HCT116 (cell line): ENCODE measurements around the gene MCF2L2. TPM values are rescaled to one million over a fixed set of nuclear protein-coding genes. Genes with fewer than 3 reads are reported as not detected.

ENCODE experiments used
- ATAC-seq: fragments of 200-7000 bp; cut with Tn5 transposase; 2 replicates; pipeline ENCODE4 v1.9.1; 2020; ENCODE audit warnings: mild to moderate bottlenecking, moderate library complexity
- BruUV-seq: library from RNA; stranded (reverse); fragments of 400-500 nt; replicated peaks from 2 replicates; lab custom pipeline; 2021; lab: Mats Ljungman, UMichigan
- CTCF ChIA-PET: fragments of 300-600 bp; sonication (Branson Sonifier 250); formaldehyde crosslinking; loops from one replicate; lab custom pipeline; 2021; ENCODE audit warnings: antibody characterized with exemption; lab: Charles Lee
- POLR2A ChIA-PET: fragments of 300-600, 350-600 bp; sonication (Branson Sonifier 250); formaldehyde crosslinking; loops from one replicate; lab custom pipeline; 2021; ENCODE audit warnings: antibody characterized with exemption; lab: Charles Lee
- RAD21 ChIA-PET, 2 experiments: fragments of 300-600 bp; sonication (Branson Sonifier 250); formaldehyde crosslinking; loops; one replicate each; lab custom pipeline; 2023; ENCODE audit warnings: low total read pairs in 2 of 2; ENCODE audit not compliant: uncharacterized antibody in 2 of 2, unreplicated experiment in 2 of 2, low non-redundant PET in 1 of 2; lab: Charles Lee
- DNase-seq: peaks from one replicate; pipeline ENCODE4 v3.0.0-alpha.2; 2010; ENCODE audit warnings: low read depth, low spot score
- H2AFZ ChIP-seq: fragments of 200-600 bp; shearing (Covaris generic), sonication (generic); 2 replicates; pipeline ENCODE4 v1.6.1; 2017; ENCODE audit warnings: low read depth, mixed run types, mixed read lengths, antibody characterized with exemption, low read length; ENCODE audit not compliant: poor library complexity, severe bottlenecking
- H3K27ac ChIP-seq: 2 replicates; pipeline ENCODE4 v1.5.1; 2012; ENCODE audit warnings: low read depth, low read length
- H3K27me3 ChIP-seq: fragments of 200-600 bp; sonication (generic); 2 replicates; pipeline ENCODE4 v1.6.1; 2016; ENCODE audit warnings: mixed run types, low read length, mixed read lengths; ENCODE audit not compliant: insufficient read depth
- H3K36me3 ChIP-seq, 2 experiments: fragments of 200-500 bp in 1 of 2; fragments of 200-600 bp in 1 of 2; sonication (Bioruptor generic) in 1 of 2; sonication (generic) in 1 of 2; 2 replicates each; pipeline versions ENCODE4 v1.5.1 to v1.6.1; 2014 to 2016; ENCODE audit warnings: low read length in 2 of 2, inconsistent platforms in 1 of 2, mixed read lengths in 1 of 2, mixed run types in 1 of 2; ENCODE audit not compliant: insufficient read depth in 2 of 2, control insufficient read depth in 1 of 2
- H3K4me1 ChIP-seq, 2 experiments: fragments of 200-600 bp in 1 of 2; sonication (generic) in 1 of 2; 2 replicates each; pipeline versions ENCODE4 v1.5.1 to v1.6.1; 2012 to 2017; ENCODE audit warnings: low read length in 2 of 2, inconsistent platforms in 1 of 2, mild to moderate bottlenecking in 1 of 2, mixed read lengths in 1 of 2, mixed run types in 1 of 2, moderate library complexity in 1 of 2; ENCODE audit not compliant: insufficient read depth in 2 of 2, control insufficient read depth in 1 of 2
- H3K4me2 ChIP-seq: fragments of 200-600 bp; sonication (generic); 2 replicates; pipeline ENCODE4 v1.6.1; 2017; ENCODE audit warnings: mixed run types, low read length, mixed read lengths
- H3K4me3 ChIP-seq, 2 experiments: fragments of 200-600 bp in 1 of 2; sonication (generic) in 1 of 2; replicated peaks in 1 of 2; 2 replicates each; pipeline ENCODE4 v1.5.1; 2011 to 2016; ENCODE audit warnings: low read length in 2 of 2, control low read depth in 1 of 2, low read depth in 1 of 2, mild to moderate bottlenecking in 1 of 2, mixed read lengths in 1 of 2, mixed run types in 1 of 2
- H3K79me2 ChIP-seq: fragments of 200-600 bp; sonication (generic); 2 replicates; pipeline ENCODE4 v1.6.1; 2017; ENCODE audit warnings: mild to moderate bottlenecking, mixed run types, low read length, moderate library complexity, mixed read lengths; ENCODE audit not compliant: insufficient read depth
- H3K9ac ChIP-seq: fragments of 200-600 bp; sonication (generic); 2 replicates; pipeline ENCODE4 v1.6.1; 2016; ENCODE audit warnings: low read length, mixed read lengths
- H3K9me2 ChIP-seq: fragments of 200-600 bp; sonication (generic), shearing (Covaris generic); 2 replicates; pipeline ENCODE4 v1.6.1; 2017; ENCODE audit warnings: mixed run types, mild to moderate bottlenecking, moderate library complexity; ENCODE audit not compliant: insufficient read depth
- H3K9me3 ChIP-seq, 2 experiments: fragments of 200-500 bp in 1 of 2; fragments of 200-600 bp in 1 of 2; sonication (Bioruptor generic) in 1 of 2; sonication (generic) in 1 of 2; 2 replicates each; pipeline ENCODE4 v1.6.1; 2014 to 2017; ENCODE audit warnings: low read length in 2 of 2, mixed read lengths in 2 of 2, inconsistent platforms in 1 of 2, low read depth in 1 of 2, mild to moderate bottlenecking in 1 of 2, mixed run types in 1 of 2, moderate library complexity in 1 of 2; ENCODE audit not compliant: control insufficient read depth in 1 of 2, insufficient read depth in 1 of 2
- H4K20me1 ChIP-seq: fragments of 200-600 bp; sonication (generic), shearing (Covaris generic); 2 replicates; pipeline ENCODE4 v1.6.1; 2017; ENCODE audit warnings: mixed run types, mild to moderate bottlenecking, moderate library complexity; ENCODE audit not compliant: insufficient read depth
- CBX3 ChIP-seq: IDR thresholded peaks from 2 replicates; pipeline ENCODE4 v1.6.1; 2012; ENCODE audit warnings: low read depth
- CTCF ChIP-seq, 3 experiments: fragments of 200-600 bp in 1 of 3; sonication (generic) in 1 of 3; IDR thresholded peaks in 2 of 3; conservative IDR thresholded peaks in 1 of 3; 2 replicates each; pipeline ENCODE4 v1.5.1; 2012 to 2017; ENCODE audit warnings: low read depth in 2 of 3, low read length in 2 of 3, antibody characterized with exemption in 1 of 3, borderline replicate concordance in 1 of 3, control low read depth in 1 of 3, mild to moderate bottlenecking in 1 of 3, mixed read lengths in 1 of 3, mixed run types in 1 of 3, moderate library complexity in 1 of 3; ENCODE audit not compliant: insufficient read depth in 1 of 3
- EGR1 ChIP-seq: IDR thresholded peaks from 2 replicates; pipeline ENCODE4 v1.6.1; 2012; ENCODE audit warnings: low read depth
- ELF1 ChIP-seq: IDR thresholded peaks from 2 replicates; pipeline ENCODE4 v1.6.1; 2012; ENCODE audit warnings: low read depth, borderline replicate concordance
- FOSL1 ChIP-seq: IDR thresholded peaks from 2 replicates; pipeline ENCODE4 v1.6.1; 2012; ENCODE audit warnings: low read depth
- MAX ChIP-seq: IDR thresholded peaks from 2 replicates; pipeline ENCODE4 v1.6.1; 2012
- POLR2AphosphoS5 ChIP-seq: IDR thresholded peaks from 2 replicates; pipeline ENCODE4 v1.6.1; 2011; ENCODE audit warnings: mild to moderate bottlenecking, low read depth, low read length, moderate library complexity
- RAD21 ChIP-seq: IDR thresholded peaks from 2 replicates; pipeline ENCODE4 v1.6.1; 2012; ENCODE audit warnings: low read depth, mild to moderate bottlenecking
- TCF7L2 ChIP-seq: IDR thresholded peaks from 2 replicates; pipeline ENCODE4 v1.7.0; 2011; ENCODE audit warnings: borderline replicate concordance, inconsistent platforms; ENCODE audit not compliant: insufficient read depth, insufficient read length; ENCODE audit errors: extremely low read depth
- YY1 ChIP-seq: IDR thresholded peaks from 2 replicates; pipeline ENCODE4 v1.6.1; 2011; ENCODE audit warnings: low read length, low read depth, moderate library complexity, mild to moderate bottlenecking; ENCODE audit not compliant: insufficient replicate concordance; ENCODE audit errors: extremely low read depth
- ZBTB33 ChIP-seq: IDR thresholded peaks from 2 replicates; pipeline ENCODE4 v1.6.1; 2011; ENCODE audit warnings: mild to moderate bottlenecking, low read length, moderate library complexity; ENCODE audit not compliant: insufficient replicate concordance; ENCODE audit errors: extremely low read depth
- ZFX ChIP-seq: fragments of 450-650 bp; IDR thresholded peaks from 2 replicates; pipeline ENCODE4 v1.6.1; 2017
- ZNF274 ChIP-seq: fragments of 200-500 bp; sonication (Bioruptor generic); IDR thresholded peaks from 2 replicates; pipeline ENCODE4 v1.6.1; 2014; ENCODE audit warnings: mild to moderate bottlenecking, low read depth, low read length, inconsistent platforms
- intact Hi-C: fragments of 100-400 bp; cut with micrococcal nuclease; formaldehyde crosslinking; loops from 2 replicates; pipeline ENCODE4 v1.10.0; 2022
- total RNA-seq: library from RNA; stranded (reverse); gene quantifications from one replicate; pipeline ENCODE4 v1.2.1, GENCODE V29; 2021; ENCODE audit not compliant: unreplicated experiment

MCF2L2 gene
- total RNA-seq, 1 experiment from 2014 or later: 1.5 TPM

GRCh38 chr3:183392186-183393034 lies 36.0 kb downstream of the MCF2L2 start:
- H2AFZ ChIP-seq: no peak overlapping the region
- peaks cover 4% of the 10 kb centered on the region; the same call in 1 of the 2 replicates for H3K27me3 ChIP-seq
- H4K20me1 ChIP-seq: no peaks in the 10 kb centered on the region
- H3K36me3 ChIP-seq: no peaks in the 10 kb centered on the region
- ChIA-PET POLR2A (no interaction called here), RAD21 (no interaction called here), CTCF (interaction anchor here (1.2 kb wide), 1 partner anchor 375 kb away, joined by 3 read pairs; no protein-coding TSS in a partner anchor)
- H3K4me2 ChIP-seq: no peak overlapping the region
- H3K27ac ChIP-seq: no peak overlapping the region
- no peak for ATAC-seq
- no peaks in the 10 kb centered on the region for H3K9me3 ChIP-seq
- H3K9me2 ChIP-seq: no peaks in the 10 kb centered on the region
- no peaks in the 10 kb centered on the region for H3K4me1 ChIP-seq
- intact Hi-C loops: no loop called here
- no TSS peak for BruUV-seq
- no peak overlapping the region for H3K4me3 ChIP-seq
- no peaks in the 10 kb centered on the region for H3K79me2 ChIP-seq
- no peak for DNase-seq
- no peak for TF ChIP-seq RAD21
- TF ChIP-seq YY1: no peak
- TF ChIP-seq ELF1: no peak
- no peak overlapping the region for H3K9ac ChIP-seq

GRCh38 chr3:183391460-183391859 lies 37.0 kb downstream of the MCF2L2 start:
- no peak for TF ChIP-seq EGR1
- no peak for TF ChIP-seq ZFX
- no peak for TF ChIP-seq MAX
- TF ChIP-seq FOSL1: no peak
- no peak for TF ChIP-seq ZBTB33
- no peak for TF ChIP-seq POLR2AphosphoS5
- TF ChIP-seq TCF7L2: no peak
- no peak for TF ChIP-seq CBX3
- TF ChIP-seq ZNF274: no peak
- TF ChIP-seq CTCF (IDR thresholded peaks at IDR 0.05 in 2 of 3, conservative IDR thresholded peaks at IDR 0.05 in 1 of 3; ENCODE audit: borderline replicate concordance in 1 of 3, insufficient read depth in 1 of 3, low read depth in 2 of 3, low read length in 2 of 3): no peak
- no peak for TF ChIP-seq RAD21
- ChIA-PET CTCF (interaction anchor here (1.2 kb wide), 1 partner anchor 376 kb away, joined by 3 read pairs; no protein-coding TSS in a partner anchor), POLR2A (no interaction called here), RAD21 (no interaction called here)
- no peaks in the 10 kb centered on the region for H3K79me2 ChIP-seq
- BruUV-seq: no TSS peak
- H3K9me3 ChIP-seq: no peaks in the 10 kb centered on the region
- H4K20me1 ChIP-seq: no peaks in the 10 kb centered on the region
- H3K9me2 ChIP-seq: no peaks in the 10 kb centered on the region
- no peaks in the 10 kb centered on the region for H3K36me3 ChIP-seq
- H3K4me1 ChIP-seq: no peaks in the 10 kb centered on the region
- ATAC-seq (no peak), DNase-seq (no peak)
- no peak overlapping the region for H2AFZ ChIP-seq
- intact Hi-C loops: no loop called here
- H3K27me3 ChIP-seq: peaks cover 4% of the 10 kb centered on the region; the same call in 1 of the 2 replicates
- no peak overlapping the region for H3K27ac ChIP-seq
- no peak overlapping the region for H3K4me2 ChIP-seq
- no peak overlapping the region for H3K9ac ChIP-seq
- no peak overlapping the region for H3K4me3 ChIP-seq
